ENCODE data around the gene GRIA4.

DNA sequence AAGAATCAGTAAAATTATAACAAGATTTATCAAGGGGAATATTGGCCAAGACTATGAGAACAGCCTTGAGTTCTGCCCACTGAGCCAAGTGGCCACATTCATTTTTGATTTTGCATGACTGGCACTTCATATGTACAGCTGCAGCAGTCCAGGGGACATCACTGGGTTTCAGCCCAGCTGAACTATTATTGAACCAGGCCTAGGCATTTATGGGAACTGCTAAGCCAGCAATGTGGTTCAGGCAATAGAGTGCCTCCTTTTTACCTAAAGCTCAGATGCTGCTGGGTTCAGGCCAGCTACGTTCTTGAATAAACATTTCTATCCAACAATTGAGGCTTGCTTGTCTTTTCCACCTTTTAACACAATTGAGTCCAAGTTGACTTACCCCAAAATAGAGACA, 215.3 kb downstream of the GRIA4 start:
- TF ChIP-seq, protein P1, sequence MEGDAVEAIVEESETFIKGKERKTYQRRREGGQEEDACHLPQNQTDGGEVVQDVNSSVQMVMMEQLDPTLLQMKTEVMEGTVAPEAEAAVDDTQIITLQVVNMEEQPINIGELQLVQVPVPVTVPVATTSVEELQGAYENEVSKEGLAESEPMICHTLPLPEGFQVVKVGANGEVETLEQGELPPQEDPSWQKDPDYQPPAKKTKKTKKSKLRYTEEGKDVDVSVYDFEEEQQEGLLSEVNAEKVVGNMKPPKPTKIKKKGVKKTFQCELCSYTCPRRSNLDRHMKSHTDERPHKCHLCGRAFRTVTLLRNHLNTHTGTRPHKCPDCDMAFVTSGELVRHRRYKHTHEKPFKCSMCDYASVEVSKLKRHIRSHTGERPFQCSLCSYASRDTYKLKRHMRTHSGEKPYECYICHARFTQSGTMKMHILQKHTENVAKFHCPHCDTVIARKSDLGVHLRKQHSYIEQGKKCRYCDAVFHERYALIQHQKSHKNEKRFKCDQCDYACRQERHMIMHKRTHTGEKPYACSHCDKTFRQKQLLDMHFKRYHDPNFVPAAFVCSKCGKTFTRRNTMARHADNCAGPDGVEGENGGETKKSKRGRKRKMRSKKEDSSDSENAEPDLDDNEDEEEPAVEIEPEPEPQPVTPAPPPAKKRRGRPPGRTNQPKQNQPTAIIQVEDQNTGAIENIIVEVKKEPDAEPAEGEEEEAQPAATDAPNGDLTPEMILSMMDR (IDR thresholded peaks at IDR 0.05): no peak
- TF ChIP-seq REST (IDR thresholded peaks at IDR 0.05; ENCODE audit: low read depth, low read length) (no peak), POLR2AphosphoS5 (IDR thresholded peaks at IDR 0.05; ENCODE audit: low read depth, low read length) (no peak)

All from SK-N-SH (cell line).